ENCODE data around the gene ADAR.
A peak's percentile ranks its signal among the peaks of the same experiment; 100 is the strongest.

Gene ADAR

DNA sequence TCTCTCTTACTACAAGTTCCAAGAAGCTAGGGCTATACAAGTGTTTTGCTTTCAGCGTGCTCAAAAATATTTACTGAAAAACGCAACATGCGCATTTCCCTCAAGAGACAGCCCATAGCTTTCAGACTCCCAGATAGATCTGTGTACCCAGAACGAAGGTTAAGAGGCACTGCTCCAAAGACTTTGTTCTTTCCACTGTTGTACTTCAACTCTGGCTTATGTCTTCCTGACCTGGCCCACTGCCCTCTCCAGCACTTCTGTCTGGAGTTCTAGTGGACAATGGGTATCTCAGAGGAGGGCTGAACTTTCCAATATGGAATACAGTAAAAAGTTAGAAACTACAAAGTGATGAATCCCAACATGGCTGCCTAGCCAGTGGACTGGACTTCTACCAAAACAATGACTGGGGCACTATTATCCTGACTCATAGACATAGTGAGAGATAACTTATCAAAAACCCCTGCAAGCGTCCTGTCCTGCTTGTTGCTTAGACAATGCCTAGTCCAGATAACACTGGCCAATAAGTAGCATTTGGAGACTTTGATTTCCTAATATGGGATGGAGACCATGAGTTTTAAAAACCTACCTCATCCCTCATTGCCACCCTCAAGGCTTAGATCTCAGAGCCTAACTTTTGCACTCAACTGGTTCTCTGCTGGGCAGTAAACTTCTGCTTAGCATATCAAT lies 8.8 kb upstream of the ADAR start:
- Histone ChIP-seq H3K27ac (no peak overlapping the region), H3K4me3 (no peak overlapping the region)
- DNase-seq (ENCODE audit: low spot score) = no peak
- TF ChIP-seq, protein P1, sequence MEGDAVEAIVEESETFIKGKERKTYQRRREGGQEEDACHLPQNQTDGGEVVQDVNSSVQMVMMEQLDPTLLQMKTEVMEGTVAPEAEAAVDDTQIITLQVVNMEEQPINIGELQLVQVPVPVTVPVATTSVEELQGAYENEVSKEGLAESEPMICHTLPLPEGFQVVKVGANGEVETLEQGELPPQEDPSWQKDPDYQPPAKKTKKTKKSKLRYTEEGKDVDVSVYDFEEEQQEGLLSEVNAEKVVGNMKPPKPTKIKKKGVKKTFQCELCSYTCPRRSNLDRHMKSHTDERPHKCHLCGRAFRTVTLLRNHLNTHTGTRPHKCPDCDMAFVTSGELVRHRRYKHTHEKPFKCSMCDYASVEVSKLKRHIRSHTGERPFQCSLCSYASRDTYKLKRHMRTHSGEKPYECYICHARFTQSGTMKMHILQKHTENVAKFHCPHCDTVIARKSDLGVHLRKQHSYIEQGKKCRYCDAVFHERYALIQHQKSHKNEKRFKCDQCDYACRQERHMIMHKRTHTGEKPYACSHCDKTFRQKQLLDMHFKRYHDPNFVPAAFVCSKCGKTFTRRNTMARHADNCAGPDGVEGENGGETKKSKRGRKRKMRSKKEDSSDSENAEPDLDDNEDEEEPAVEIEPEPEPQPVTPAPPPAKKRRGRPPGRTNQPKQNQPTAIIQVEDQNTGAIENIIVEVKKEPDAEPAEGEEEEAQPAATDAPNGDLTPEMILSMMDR (IDR thresholded peaks at IDR 0.05) = no peak

DNA sequence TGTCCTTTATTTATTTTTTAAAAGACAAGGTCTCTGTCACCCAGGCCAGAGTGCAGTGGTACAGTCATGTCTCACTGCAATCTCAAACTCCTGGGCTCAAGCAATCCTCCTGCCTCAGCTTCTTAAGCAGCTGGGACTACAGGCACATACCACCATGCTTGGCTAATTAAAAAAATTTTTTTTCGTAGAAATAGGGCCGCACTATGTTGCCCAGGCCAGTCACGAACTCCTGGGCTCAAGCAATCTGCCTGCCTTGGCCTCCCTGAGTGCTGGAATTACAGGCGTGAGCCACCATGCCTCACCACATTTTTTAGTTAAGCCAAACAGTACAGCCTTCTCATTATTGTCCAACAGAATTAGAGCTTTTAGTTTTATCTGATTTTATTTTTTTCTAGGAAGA lies 7.4 kb upstream of the ADAR start:
- no peak for DNase-seq (ENCODE audit: low spot score)
- no peak overlapping the region for H3K27ac ChIP-seq
- H3K4me3 ChIP-seq = no peak overlapping the region
- TF ChIP-seq, protein P1 (IDR thresholded peaks at IDR 0.05) = no peak

DNA sequence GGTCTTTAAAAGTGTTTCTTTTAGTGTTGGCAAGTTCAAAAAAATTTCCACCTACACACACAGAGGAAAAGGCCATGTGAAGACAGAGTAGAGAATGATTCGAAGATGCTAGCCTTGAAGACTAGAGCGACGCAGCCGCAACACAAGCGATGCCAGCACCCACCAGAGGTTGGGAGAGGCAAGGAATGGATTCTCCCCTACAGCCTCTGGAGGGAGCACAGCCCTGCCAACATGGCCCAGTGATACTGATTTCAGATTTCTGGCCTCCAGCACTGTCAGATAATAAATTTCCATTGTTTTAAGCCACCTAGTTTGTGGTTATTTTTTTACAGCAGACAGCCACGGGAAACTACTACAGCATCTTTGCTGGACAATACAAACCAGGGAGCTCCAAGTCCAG lies 6.9 kb upstream of the ADAR start:
- H3K27ac ChIP-seq = no peak overlapping the region
- H3K4me3 ChIP-seq = no peak overlapping the region
- no peak for DNase-seq (ENCODE audit: low spot score)
- TF ChIP-seq, protein P1 (IDR thresholded peaks at IDR 0.05) = no peak

DNA sequence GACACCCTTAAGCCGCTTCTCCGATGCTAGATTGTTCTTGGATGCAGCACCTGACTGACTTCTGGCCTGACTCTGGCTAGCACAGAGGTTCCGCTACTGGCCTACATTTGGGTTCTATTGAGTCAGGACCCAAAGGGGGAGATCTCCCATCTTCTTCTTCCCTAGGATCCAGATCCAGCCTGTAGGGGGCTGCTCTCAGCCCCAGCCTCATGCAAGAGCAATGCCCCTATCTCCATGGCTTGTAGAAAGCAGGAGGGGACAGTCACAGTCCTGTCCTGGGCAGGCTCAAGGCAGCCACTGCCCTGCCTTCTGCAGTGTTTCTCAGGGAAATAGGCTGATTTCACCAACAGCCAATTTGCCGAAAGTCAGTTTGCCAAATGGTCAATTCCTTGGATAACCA lies 6.3 kb upstream of the ADAR start:
- Histone ChIP-seq H3K27ac (no peak overlapping the region), H3K4me3 (no peak overlapping the region)
- TF ChIP-seq, protein P1 (IDR thresholded peaks at IDR 0.05) = no peak
- no peak for DNase-seq (ENCODE audit: low spot score)

DNA sequence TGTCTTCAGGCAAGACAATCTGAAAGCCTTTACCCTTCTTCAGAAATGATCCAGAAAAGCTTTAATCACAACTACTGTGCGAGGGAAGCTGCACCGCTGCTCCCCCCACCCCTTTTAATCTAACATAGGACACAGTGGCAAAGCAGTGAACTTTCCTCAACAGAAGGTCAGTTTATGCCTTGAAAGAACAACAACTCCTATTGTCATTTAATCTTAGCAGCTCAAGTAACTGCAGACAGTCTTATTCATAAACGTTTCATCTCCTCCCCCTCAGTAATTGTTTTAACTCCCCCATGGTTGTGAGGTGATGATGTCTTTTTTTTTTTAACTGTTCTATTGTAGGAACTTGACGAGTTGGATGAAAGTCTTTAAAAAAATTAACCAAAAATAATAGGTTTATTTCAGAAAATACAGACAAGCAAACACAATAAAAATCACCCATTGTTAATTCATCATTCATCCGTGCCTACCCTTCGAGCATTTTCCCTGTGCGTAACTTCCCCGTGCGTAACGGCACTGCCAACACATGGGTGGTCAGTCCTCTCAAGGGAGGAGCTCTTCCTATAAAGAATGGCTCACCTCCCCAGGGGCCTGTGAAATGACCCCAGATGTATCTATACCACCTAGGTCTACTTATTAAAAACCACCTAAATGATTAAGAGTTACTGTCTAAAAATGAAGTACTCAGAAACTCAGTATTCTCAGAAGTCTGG lies 3.3 kb upstream of the ADAR start:
- TF ChIP-seq, protein P1 (IDR thresholded peaks at IDR 0.05) = no peak
- H3K4me3 ChIP-seq = no peak overlapping the region
- DNase-seq (ENCODE audit: low spot score) = no peak
- H3K27ac ChIP-seq = no peak overlapping the region

DNA sequence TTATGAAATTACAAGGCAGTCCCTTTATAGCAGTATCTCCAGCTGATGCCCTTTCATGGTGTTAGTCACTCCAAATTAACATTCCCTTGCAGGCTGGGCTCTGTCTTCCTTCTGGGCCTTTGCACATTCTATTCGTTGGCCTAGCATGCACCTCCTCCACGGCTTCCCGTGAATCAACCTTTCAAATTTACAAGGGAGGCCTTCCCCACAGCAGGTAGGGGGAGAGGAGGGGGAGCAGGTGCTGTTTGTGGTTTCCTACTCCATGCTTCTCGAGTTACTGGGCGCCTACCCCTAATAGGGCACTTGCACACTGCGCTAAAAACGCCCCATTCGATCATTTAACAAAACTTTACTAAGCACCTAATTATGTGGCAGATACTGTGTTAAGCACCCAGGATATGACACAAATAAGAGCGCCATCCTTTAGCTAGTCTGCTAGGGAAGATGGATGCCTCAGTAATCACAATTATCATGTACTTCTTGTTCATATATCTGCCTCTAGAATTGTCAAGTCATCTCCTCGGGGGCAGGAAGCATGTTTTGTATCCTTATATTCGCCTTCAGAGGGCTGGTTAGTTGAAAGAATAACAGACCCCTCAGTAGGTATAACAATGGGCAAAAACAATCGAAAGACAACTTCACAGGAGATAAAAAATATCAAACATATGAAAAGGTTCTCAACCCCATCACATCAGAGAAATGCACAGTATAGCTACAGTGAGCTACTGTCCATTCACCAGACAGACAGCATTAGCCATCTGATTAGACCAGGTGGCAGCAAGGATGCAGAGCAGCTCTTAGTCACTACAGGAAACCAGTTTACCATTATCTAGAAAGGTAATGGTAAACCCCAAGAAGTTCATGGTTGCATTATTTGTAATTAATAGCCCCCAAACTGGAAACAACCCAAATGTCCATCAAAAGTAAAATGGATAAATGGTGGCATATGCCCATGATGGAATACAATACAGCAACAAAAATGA lies 1.7 kb upstream of the ADAR start:
- peak overlapping the region in 1 of 2 donors; percentile 99 for H3K27ac ChIP-seq
- no peak overlapping the region for H3K4me3 ChIP-seq
- TF ChIP-seq, protein P1 (IDR thresholded peaks at IDR 0.05) = no peak
- no peak for DNase-seq (ENCODE audit: low spot score)
